GM18907 (cell line): Measurements from ENCODE around the gene TTLL6.

Experiments used
- ATAC-seq: cut with Tn5 transposase; IDR thresholded peaks from one replicate; pipeline ENCODE4 v1.9.1; 2021; ENCODE audit warnings: mild to moderate bottlenecking, moderate library complexity; ENCODE audit not compliant: unreplicated experiment

Gene TTLL6

DNA sequence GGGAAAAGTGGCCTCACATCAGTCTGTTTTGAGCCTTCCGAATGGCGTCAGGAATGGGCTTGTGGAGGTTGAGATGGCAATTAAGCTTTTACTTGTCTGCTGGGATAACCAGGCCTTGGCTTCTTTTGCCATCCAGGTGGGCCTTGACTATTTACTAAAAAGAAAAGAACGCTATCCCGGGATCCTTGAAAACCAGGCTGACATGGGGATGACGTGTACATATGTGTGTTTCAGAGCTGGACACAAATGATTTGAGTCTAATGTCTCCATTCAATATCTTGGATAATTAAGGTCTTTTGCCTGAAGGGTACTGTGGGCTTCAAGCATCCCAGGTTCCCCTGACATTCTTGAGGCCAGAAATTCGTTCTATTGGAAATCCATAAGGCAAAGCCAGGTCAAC is 55.9 kb downstream of the TTLL6 start:
- ATAC-seq: no peak

DNA sequence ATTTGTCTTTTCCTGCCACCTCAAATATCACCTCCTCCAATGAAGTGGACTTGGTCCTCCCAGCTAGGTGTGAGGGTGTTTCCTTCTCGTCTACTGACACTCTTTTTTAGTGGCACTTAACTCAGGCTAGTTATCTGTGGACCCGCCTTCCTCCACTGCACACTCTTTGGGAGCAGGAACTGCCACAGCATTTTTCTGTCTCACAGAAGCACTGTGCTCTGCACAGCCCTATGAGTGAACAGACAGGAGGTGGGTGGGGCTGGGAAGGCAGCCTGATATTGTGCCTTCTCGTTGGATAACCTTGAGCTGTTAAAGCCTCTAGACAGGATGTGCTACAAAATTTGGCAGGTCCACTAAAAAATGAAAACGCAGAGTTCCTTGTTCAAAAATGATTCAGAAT is 56.6 kb downstream of the TTLL6 start:
- no peak for ATAC-seq

DNA sequence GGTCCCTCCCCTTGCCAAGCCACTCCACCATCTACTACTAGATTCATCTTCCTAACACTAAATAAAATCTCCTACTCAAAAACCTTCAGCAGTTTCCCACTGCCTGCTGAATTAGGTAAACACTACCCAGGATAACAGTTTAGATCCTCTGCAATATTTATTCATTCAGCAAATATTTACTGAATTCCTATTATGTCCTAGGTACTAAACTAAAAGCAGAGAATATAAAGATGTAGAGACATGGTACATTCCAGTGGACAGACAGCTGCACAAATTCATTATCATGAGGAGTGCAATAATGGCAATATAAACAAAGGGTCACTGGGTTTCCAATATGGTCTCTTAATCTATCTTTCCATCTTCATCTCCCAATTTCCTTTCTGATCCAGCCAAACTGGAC is 57.7 kb downstream of the TTLL6 start:
- ATAC-seq: no peak

DNA sequence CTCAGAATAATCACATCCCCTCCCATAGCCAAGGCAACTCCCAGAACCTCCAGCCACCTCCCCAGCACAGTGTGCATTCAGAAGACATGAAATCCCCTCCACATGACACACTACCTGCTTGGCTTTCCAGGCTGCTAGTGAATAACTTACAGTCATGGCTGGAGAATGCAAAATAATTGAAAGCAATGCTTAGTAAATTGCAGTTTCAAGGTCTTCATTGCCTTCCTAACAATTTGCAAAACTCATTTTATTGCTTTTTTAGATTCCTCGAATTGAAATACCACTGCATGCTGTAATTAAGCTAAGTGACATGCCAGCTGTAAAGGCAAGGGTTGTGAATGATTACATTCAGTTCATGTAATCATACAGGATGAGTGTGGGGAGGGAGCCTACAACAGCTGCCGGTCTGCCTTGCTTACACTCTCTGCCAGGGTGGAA is 59.5 kb downstream of the TTLL6 start:
- no peak for ATAC-seq

DNA sequence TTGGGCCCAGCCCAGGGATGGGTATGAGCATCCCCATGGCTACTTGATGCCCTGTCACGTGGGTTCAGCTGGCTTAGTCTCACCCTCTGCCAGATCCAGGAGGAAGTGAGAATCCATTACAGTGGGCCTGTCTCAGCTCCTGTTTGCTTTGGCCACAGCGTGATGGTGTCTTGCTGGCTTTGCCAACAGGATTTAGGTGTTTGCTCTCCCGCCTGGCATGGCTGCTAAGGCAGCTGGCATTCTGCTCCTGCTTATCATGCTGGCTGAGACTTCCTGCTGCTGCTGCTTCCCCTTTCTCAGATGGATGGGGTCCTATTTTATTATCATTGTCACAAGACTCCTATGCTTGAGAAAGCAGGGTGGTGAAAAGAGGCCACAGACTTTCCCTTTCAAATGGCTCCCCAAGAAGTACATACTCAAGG is 60.2 kb downstream of the TTLL6 start:
- ATAC-seq: no peak

DNA sequence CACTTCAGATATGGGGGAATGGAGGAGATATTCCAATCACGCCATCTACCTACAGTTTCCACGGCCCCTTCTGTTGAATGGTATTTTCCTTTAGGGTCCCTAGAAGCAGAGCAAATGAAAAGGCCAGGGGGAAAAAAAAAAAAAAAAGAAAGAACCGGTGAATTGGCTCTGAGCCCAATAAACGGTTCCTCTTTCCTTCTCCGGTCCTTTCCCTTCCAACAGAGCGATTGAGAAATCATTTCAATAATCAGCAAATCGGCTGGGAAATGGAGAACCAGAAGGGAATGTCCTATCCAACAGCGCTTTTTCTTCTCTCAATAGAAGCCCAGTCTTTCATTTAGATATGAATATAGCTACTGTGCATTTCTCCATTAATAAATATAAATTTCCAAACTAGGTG is 61.7 kb downstream of the TTLL6 start:
- ATAC-seq: no peak

DNA sequence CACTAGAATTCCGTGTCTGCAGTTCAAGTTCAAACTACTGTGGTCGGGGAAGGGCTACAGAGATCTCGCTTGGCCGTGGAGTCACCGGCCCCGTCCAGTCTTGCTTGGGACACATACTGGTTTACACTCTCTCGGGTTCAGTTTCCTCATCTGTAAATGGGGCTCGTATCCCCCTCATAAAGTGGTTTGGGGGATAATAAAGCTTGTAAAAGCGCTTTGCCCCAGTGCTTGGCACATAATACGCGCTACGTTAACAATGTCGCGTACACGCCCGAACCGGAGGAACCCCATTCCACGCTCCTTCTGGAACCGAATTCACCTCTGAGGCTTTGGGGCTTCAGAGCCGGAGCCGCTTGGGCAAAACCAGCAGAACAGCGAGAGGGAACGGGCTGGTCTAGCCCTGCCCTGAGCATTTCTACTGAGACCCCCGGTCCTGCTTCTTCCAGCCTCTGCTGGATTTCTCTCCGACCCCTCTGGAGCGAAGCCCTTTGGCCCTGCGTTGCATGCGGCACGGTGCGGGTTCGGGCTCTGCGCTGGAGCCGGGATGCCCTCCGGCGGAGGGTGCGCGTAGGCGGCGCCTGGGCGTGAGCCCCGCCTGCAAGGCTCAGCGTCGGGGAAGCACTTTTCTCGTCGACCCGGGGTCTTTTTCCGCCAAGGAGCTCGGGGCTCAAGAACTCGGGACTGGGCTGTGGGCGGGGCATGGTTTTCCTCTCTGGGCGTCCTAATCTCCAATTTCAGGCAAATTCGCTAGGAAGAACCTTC is 62.3 kb downstream of the TTLL6 start:
- ATAC-seq: no peak

DNA sequence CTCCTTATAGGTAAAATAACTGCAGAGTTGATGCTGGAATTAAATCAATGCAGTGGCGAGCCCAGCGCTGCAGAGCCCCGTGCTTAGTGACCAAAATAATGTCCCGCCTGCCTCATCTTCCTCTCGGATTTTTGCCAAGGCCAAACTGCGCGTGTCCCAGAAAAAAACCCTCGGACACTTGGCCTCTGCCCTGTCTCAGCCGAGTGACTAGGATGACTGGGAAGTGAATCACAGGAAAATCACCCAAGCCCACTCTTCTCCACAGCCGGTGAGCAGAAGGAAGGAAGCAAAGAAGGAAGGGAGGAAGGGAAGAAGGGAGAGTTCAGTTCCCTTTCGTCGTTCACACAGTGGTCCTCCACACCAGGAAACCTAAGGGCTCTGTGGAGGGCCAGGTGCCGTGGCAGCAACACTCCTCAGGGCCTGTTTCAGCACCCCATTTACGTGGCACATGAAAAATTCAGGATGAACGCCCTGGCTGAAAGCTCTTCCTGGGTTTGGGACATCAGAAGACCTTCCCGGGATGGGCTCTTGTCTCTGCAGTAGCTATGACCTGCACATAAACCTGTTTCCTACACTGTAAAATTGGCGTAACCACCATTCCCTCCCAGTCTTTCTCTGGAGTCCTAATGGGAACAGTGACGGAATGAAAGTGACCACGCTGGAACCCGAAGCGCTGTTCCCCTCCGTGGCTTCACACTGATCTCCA is 63.1 kb downstream of the TTLL6 start:
- no peak for ATAC-seq

DNA sequence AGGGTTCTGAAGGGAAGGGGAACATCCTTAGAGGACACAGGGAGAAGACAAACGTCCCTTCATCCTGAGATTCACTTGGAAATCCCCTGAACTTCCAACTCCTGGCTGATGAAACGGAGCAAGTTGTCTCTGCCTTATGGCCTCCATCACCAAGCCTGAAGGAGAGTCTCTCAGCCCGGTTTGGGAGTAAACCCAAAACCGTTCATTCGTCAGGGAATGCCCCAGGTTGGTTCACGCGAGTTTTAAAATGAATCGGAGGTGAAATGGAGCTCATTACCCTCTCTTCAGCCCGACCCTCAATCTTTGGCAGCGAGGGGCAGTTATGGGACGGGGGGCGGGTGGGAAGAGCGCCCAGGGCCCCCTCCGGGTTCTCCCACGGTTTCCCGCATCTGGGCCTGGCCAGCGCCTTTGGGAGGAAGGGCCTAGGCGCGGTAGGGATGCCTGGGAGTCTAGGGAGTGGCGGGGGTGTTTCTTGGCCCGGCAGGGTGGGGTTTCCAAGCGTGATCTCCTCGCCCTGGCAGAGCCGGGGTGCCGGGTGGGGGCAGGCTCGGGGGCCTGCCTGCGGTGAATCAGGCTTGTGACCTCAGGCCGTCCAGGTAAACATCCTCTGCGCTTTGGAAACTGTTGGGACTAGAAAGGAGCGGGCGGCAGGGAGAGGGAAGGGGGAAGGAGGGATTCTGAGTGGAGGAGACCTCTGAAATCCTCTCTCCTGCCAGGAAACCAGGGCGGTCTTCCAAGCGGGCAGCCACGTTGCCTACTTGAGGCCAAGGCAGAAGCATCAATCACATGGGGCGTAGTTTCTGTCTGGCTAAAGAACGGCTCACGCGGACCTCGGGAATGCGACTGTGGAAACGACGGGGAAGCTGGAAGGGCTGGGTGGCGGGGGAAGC is 64.4 kb downstream of the TTLL6 start:
- ATAC-seq: no peak

DNA sequence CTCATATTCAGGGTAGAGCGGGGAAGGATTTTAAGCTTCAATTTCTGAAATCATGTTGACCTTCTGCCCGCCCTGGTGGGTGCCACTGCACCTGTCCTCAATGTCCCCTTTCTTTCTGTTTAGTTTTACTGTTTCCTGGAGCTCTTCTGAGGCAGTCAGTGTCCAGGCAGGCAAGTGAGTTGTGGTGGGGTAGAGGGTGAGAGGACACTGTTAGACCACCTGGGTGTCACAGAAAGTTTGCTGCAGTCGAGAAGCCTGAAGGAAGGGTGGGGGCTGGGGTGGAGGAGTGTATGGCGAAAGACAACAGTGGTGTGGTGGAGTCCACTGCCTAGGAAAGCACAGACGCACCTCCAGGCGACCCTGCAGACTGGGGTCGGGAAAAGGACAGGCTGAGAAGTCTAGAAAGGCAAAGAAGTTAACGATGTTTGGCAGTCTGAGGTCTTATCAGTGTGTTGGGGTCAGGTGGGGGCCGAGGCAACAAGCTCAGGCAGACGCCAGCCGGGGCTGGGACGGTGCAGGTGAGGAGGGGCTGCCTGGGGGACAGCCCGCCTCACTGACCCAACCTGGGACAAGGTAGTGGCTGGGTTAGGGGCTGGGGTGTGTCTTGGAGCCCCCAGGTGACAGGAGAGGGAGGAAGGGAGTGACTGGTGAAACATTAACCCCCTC is 65.2 kb downstream of the TTLL6 start:
- ATAC-seq: no peak

DNA sequence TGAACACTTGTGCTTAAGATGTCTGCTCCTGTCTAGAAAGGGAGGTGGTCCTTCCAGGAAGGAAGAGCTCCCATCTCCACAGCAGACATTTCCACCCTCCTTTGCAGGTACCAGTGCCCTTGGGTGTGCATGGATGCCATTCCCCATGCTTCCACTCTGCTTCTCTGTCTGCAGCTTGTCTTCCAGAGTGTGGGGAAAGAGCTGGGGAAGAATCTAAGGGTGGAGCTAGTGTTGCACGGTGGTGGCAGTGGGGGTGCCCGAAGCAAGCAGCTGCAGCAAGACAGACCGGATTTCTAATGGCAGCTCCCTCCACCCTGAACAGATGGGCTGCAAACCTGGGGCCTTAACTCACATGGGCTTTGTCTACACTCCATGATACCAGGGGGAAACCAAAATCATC is 65.9 kb downstream of the TTLL6 start:
- no peak for ATAC-seq

DNA sequence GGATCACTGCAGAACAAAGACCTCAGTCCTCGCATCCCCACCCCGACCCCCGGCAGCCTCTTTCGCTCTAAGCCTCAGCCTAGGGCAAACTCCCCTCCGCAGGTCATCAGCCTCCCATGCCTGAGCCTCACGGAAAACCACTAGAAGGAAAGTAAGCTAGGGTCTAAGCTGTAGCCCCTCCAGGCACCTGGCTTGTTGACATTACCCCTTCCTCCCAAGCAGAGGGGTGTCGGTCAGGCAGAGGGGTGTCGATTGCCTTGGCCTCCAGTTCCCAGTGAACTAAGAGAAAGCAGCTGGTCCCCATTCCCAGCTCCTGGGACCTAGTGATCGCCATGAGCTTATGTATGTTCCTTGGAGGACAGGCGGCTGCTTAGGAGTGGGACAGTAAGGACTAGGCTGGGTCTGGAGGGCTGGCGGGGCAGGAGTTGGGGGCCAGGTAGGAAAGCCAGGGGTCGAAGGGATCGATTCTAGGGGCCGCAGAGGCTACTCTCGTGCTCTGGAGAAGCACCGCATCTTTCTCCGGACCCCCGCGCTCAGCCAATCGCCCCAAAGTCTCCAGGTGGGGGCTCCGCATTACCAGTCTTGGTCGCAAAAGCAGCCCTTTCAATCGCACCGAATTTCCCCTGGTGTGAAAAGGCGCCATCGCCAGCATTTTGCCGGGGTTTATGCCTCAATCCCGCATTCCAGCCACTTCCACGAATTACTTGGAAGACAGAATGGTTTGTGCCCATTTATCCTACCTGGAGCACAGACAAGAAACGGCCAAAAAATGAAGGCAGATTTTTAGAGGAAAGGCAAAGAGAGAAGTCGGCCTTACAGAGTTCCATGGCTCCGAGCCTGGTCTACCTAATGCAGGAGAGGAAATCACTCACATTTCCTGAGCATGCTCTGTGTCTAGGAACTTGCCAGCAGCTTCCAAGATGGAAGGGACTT is 67.1 kb downstream of the TTLL6 start:
- no peak for ATAC-seq

DNA sequence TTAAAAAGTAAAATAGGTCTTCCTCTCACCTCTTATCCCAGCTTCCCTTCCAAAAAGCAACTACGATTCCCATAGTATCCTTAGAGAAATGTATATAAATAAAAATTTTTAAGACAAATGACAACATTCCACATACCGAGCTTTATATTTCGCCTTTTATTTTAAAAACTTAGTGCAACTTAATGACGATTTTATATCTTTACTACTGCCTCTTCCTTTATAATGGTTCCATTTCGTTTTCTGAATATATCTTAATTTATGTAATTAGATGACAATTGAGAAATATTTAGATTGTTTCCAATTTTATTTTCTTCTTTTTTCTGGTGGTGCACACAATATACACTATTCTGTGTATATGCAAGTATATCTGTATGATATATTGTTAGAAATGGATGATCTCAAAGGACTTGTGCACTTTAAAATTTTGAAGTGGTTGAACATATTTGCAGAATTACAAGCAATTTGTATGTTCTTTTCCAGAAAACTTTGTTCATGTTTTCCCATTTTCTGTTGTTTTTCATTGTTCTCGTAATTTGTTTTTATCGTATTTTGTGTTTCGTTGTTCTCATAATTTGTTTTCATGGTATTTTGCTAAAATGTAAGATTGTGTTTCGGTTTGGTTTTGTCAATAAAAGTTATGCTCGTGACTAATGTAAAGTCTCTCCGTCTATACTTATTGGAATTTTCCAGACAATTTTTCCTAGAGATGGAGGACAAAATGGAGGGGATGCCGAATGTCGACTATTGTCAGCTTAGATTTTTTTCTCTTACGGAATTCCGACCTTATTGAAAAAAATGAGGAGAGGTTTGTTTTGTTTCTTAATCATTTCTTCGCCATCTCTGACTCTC is 68.1 kb downstream of the TTLL6 start:
- no peak for ATAC-seq

DNA sequence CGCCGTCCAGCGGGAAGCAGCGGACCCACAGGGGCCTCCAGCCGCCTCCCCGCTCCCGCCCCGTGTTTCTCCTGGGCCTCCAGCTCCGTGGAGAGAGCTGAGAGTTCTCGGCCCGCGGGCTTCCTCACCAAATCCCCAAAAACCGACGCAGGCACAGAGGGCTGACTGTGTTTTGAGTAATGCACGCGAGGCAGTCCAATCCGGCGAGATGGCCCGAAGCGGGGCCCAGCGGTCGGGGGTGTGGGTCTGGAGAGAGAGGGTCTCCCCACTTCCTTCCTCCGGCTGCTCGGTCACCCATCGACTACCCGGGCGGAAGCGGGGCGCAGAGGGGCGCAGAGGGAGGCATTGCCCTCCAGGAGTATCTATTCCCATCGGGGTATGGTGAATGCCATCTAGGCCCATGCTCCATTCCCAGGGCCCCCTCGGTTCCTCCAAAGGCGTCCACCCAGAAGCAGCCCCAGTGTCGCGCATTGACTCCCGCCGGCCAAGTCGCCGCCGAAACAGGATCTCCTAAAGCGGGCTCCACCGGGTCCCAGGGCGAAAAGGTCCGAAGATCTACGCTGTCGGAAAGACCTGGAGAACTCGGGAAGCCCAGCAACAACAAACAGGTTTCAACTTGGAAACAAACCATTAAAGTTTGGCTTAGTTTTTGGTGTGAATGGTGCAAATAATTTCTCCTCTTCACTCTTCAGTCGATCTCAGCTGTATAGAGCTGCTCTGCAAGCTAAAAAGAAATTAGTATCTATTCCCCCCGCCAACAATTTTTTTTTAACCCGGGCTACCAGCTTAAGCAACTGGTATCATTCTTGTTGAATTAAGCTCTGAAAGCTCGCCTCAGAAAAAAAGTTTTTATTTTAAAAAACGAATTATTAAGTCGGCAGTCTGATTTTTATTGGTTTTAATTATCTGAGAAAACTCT is 69.3 kb downstream of the TTLL6 start:
- ATAC-seq: no peak

DNA sequence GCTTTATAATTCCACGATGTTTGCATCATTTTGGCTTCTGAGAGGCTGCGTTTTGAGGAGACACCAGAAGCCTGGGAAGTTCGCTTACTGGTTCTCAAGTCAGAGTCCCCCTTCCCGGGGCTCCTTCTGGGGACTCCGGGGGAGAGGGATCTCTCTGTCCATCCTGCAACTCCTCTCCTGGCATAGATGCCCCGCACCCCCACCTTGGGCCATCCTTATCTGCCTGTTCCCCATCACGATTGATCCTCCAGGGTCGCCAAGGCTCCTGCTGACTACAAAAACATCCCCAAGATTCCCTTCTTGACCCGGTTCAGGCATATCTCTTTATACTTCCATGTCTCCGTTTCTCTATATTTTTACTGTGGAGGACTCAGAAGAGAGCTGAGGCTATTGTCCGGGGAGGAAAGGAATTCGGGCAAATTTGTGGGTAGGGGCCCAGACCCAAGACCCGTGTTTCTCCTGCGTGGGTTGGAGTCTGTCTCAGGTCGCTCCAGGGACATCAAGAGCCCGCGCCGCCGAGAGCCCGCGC is 70.0 kb downstream of the TTLL6 start:
- ATAC-seq: no peak

DNA sequence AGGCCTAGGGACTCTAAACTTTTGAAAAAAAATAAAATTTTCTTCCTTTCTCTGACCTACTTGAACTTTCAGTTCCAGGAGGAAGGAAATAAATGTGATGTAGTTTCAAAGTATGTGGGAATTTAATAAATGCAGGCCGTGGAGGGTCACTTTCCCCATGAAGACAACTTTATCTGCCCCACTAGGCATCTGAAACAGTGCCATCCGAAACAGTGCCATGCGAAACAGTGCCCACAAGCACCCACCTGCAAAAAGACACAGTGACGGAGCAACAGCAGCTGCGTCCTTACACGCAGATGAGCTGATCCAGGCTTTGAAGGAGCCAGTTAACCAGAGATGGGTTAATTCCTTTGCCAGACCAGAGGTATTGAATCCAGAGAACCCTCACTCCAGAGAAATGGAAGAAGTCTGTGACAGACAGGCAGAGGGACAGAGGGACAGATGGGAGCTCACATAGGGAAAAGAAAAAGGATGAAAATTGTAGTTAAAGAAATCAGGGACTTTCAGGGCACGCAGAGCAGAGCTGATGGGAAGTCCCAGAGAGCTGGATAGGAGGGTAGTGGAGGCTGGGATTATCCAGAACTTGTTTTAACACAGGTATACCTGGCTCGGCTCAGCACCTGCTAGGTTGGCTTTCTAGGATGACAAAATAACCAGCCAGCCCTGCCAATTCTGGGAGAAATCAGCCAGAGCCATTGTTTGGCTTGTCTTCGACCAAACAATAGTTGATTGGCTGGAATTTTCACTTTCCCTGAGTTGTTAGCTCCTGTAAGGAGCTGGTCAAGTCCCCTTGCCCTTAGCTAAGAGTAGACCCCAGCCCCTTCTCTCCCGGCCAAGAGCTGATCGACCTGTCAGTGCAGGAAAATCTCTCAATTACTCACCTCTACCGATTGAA is 71.4 kb downstream of the TTLL6 start:
- ATAC-seq: no peak

DNA sequence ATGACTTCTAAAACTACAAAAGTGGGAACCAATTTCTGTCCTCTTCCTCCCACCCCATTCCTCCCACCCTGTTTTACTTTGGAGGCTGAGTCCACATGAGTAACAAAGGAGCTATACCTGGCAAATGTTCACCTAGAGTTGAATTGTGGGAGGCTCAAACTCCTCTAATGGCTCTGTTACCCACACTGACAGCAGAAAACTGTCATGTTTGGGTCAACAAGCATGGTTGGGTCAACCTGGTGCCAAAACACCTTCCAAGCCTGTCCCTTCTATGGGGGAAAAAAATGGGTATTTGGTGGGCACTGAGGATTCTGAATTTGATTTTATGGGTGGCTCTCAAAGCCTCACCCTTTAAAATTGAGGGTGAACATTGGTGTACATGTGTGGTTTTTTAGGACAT is 76.5 kb downstream of the TTLL6 start:
- ATAC-seq: no peak
